Measurements from ENCODE around the gene PEAK1. TPM values are rescaled to one million over a fixed set of nuclear protein-coding genes. Genes with fewer than 3 reads are reported as not detected.

PEAK1 gene
- total and polyA plus RNA-seq, 2 experiments from 2014 or later: 7.8 to 34.1 TPM

DNA sequence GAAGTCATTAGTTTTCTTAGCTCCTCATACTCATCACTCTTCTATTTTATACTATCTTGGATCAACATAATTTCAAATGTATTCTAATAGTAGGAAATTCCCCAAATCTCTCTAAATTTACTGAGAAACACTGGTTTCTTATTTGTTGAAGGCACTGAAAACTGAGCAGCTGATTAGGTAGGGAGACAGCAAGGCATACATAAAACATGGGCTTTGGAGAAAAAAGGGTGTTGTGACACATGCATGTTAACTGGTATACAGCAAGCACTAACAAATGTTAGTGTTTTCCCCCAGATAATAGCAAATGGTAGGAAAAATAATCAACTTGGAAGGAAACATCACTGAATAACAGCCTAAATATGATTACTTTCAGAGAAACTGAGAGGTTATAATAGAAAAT lies 223.5 kb downstream of the PEAK1 start:
- ATAC-seq (no peak), DNase-seq (ENCODE audit: low spot score) (no peak)
- H3K9me3 Mint-ChIP-seq: no peaks in the 10 kb centered on the region
- H3K36me3 Mint-ChIP-seq (ENCODE audit: low read depth): 0 out of 3 replicates have a peak, but pooled peaks cover 2% of the 10 kb centered on the region
- no peak for TF ChIP-seq REST (IDR thresholded peaks at IDR 0.05; ENCODE audit: unreplicated experiment)
- TF ChIP-seq, protein P1, sequence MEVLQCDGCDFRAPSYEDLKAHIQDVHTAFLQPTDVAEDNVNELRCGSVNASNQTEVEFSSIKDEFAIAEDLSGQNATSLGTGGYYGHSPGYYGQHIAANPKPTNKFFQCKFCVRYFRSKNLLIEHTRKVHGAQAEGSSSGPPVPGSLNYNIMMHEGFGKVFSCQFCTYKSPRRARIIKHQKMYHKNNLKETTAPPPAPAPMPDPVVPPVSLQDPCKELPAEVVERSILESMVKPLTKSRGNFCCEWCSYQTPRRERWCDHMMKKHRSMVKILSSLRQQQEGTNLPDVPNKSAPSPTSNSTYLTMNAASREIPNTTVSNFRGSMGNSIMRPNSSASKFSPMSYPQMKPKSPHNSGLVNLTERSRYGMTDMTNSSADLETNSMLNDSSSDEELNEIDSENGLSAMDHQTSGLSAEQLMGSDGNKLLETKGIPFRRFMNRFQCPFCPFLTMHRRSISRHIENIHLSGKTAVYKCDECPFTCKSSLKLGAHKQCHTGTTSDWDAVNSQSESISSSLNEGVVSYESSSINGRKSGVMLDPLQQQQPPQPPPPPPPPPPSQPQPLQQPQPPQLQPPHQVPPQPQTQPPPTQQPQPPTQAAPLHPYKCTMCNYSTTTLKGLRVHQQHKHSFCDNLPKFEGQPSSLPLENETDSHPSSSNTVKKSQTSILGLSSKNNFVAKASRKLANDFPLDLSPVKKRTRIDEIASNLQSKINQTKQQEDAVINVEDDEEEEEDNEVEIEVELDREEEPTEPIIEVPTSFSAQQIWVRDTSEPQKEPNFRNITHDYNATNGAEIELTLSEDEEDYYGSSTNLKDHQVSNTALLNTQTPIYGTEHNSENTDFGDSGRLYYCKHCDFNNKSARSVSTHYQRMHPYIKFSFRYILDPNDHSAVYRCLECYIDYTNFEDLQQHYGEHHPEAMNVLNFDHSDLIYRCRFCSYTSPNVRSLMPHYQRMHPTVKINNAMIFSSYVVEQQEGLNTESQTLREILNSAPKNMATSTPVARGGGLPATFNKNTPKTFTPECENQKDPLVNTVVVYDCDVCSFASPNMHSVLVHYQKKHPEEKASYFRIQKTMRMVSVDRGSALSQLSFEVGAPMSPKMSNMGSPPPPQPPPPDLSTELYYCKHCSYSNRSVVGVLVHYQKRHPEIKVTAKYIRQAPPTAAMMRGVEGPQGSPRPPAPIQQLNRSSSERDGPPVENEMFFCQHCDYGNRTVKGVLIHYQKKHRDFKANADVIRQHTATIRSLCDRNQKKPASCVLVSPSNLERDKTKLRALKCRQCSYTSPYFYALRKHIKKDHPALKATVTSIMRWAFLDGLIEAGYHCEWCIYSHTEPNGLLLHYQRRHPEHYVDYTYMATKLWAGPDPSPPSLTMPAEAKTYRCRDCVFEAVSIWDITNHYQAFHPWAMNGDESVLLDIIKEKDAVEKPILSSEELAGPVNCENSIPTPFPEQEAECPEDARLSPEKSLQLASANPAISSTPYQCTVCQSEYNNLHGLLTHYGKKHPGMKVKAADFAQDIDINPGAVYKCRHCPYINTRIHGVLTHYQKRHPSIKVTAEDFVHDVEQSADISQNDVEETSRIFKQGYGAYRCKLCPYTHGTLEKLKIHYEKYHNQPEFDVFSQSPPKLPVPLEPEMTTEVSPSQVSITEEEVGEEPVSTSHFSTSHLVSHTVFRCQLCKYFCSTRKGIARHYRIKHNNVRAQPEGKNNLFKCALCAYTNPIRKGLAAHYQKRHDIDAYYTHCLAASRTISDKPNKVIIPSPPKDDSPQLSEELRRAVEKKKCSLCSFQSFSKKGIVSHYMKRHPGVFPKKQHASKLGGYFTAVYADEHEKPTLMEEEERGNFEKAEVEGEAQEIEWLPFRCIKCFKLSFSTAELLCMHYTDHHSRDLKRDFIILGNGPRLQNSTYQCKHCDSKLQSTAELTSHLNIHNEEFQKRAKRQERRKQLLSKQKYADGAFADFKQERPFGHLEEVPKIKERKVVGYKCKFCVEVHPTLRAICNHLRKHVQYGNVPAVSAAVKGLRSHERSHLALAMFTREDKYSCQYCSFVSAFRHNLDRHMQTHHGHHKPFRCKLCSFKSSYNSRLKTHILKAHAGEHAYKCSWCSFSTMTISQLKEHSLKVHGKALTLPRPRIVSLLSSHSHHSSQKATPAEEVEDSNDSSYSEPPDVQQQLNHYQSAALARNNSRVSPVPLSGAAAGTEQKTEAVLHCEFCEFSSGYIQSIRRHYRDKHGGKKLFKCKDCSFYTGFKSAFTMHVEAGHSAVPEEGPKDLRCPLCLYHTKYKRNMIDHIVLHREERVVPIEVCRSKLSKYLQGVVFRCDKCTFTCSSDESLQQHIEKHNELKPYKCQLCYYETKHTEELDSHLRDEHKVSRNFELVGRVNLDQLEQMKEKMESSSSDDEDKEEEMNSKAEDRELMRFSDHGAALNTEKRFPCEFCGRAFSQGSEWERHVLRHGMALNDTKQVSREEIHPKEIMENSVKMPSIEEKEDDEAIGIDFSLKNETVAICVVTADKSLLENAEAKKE (CRISPR knock-in tag; IDR thresholded peaks at IDR 0.05): no peak
- TF ChIP-seq ZNF331 (CRISPR knock-in tag; IDR thresholded peaks at IDR 0.05; ENCODE audit: low read depth): no peak
- TF ChIP-seq POLR2AphosphoS5 (IDR thresholded peaks at IDR 0.05; ENCODE audit: low read depth): no peak
- TF ChIP-seq EZH2 (IDR thresholded peaks at IDR 0.05; ENCODE audit: low read depth, unreplicated experiment): no peak
- no peak for TF ChIP-seq NANOG (IDR thresholded peaks at IDR 0.05; ENCODE audit: borderline replicate concordance)
- TF ChIP-seq ZNF114 (CRISPR knock-in tag; IDR thresholded peaks at IDR 0.05): no peak
- TF ChIP-seq EZH2phosphoT487 (IDR thresholded peaks at IDR 0.05; ENCODE audit: unreplicated experiment): no peak
- TF ChIP-seq, protein P2, sequence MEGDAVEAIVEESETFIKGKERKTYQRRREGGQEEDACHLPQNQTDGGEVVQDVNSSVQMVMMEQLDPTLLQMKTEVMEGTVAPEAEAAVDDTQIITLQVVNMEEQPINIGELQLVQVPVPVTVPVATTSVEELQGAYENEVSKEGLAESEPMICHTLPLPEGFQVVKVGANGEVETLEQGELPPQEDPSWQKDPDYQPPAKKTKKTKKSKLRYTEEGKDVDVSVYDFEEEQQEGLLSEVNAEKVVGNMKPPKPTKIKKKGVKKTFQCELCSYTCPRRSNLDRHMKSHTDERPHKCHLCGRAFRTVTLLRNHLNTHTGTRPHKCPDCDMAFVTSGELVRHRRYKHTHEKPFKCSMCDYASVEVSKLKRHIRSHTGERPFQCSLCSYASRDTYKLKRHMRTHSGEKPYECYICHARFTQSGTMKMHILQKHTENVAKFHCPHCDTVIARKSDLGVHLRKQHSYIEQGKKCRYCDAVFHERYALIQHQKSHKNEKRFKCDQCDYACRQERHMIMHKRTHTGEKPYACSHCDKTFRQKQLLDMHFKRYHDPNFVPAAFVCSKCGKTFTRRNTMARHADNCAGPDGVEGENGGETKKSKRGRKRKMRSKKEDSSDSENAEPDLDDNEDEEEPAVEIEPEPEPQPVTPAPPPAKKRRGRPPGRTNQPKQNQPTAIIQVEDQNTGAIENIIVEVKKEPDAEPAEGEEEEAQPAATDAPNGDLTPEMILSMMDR (conservative IDR thresholded peaks at IDR 0.05; ENCODE audit: low read depth in 2 of 2): no peak
- no peak for TF ChIP-seq ETS1 (IDR thresholded peaks at IDR 0.05)
- no peak for TF ChIP-seq CREB1 (CRISPR knock-in tag; IDR thresholded peaks at IDR 0.05; ENCODE audit: low read depth)
- TF ChIP-seq JUNB (IDR thresholded peaks at IDR 0.05; ENCODE audit: unreplicated experiment): no peak
- no peak for TF ChIP-seq STAT1 (IDR thresholded peaks at IDR 0.05; ENCODE audit: unreplicated experiment)
- peaks cover 2% of the 10 kb centered on the region for H3K27me3 Mint-ChIP-seq (ENCODE audit: insufficient read depth, low read depth, poor library complexity)
- Histone ChIP-seq H2AFZ (no peak overlapping the region), H3K4me1 (ENCODE audit: insufficient read depth) (no peaks in the 10 kb centered on the region), H3K36me3 (ENCODE audit: insufficient read depth) (no peaks in the 10 kb centered on the region), H3K27me3 (ENCODE audit: insufficient read depth) (no peaks in the 10 kb centered on the region), H3K27ac (ENCODE audit: low read depth) (no peak overlapping the region), H4K20me1 (replicated peaks; ENCODE audit: insufficient read depth) (no peaks in the 10 kb centered on the region), H3K4me2 (no peak overlapping the region), H3K4me3 (no peak overlapping the region), H3K79me2 (replicated peaks; ENCODE audit: insufficient read depth) (no peaks in the 10 kb centered on the region), H3K9me2 (ENCODE audit: insufficient read depth) (no peaks in the 10 kb centered on the region), H3F3A (replicated peaks; ENCODE audit: low read depth) (no peaks in the 10 kb centered on the region)
- peaks cover 3% of the 10 kb centered on the region; the same call in 1 of the 3 replicates for H3K4me1 Mint-ChIP-seq
- no peak overlapping the region for H3K27ac Mint-ChIP-seq
- no peak overlapping the region for H3K4me3 Mint-ChIP-seq
